H1 (cell line): ENCODE results near the gene ASB6. TPM values are rescaled to one million over a fixed set of nuclear protein-coding genes. Genes with fewer than 3 reads are reported as not detected.
A peak's percentile ranks its signal among the peaks of the same experiment; 100 is the strongest.

Source experiments
- CTCF ChIA-PET: fragments of 300-600 bp; sonication (Branson Sonifier 250); formaldehyde crosslinking; loops from one replicate; lab custom pipeline; 2021; ENCODE audit not compliant: partially characterized antibody; lab: Charles Lee
- POLR2A ChIA-PET: fragments of 300-600 bp; sonication (Branson Sonifier 250); formaldehyde crosslinking; loops from one replicate; lab custom pipeline; 2021; ENCODE audit warnings: inconsistent platforms; ENCODE audit not compliant: partially characterized antibody; lab: Charles Lee
- DNase-seq, 2 experiments: peaks; one replicate each; pipeline versions ENCODE4 v3.0.0 to v3.0.0-alpha.2; 2010 to 2022; ENCODE audit warnings: low spot score in 2 of 2, low read depth in 1 of 2, mixed read lengths in 1 of 2
- FAIRE-seq: peaks from 2 replicates; lab custom pipeline; 2011; peaks lifted over from hg19 to GRCh38; lab: Jason Lieb, UNC
- H2AFZ ChIP-seq: 2 replicates; pipeline ENCODE4 v1.8.1; 2012; ENCODE audit warnings: low read length, inconsistent platforms
- H2AK5ac ChIP-seq: 2 replicates; pipeline ENCODE4 v1.6.1; 2013; ENCODE audit warnings: low read depth, low read length
- H2BK120ac ChIP-seq: replicated peaks from 2 replicates; pipeline ENCODE3; 2013; ENCODE audit warnings: low read depth, low read length, inconsistent platforms
- H2BK12ac ChIP-seq: 2 replicates; pipeline ENCODE4 v1.6.1; 2013; ENCODE audit warnings: low read depth, low read length
- H2BK15ac ChIP-seq: 2 replicates; pipeline ENCODE4 v1.6.1; 2013; ENCODE audit warnings: low read length
- H2BK20ac ChIP-seq: 2 replicates; pipeline ENCODE4 v1.6.1; 2013; ENCODE audit warnings: low read length
- H2BK5ac ChIP-seq: 2 replicates; pipeline ENCODE4 v1.6.1; 2013; ENCODE audit warnings: low read depth, low read length
- H3K14ac ChIP-seq: 2 replicates; pipeline ENCODE4 v1.6.1; 2013; ENCODE audit warnings: inconsistent platforms; ENCODE audit not compliant: insufficient read length
- H3K18ac ChIP-seq: 2 replicates; pipeline ENCODE4 v1.6.1; 2013; ENCODE audit warnings: low read length; ENCODE audit errors: extremely low read depth
- H3K23ac ChIP-seq: 2 replicates; pipeline ENCODE4 v1.6.1; 2013; ENCODE audit warnings: inconsistent platforms; ENCODE audit not compliant: insufficient read length
- H3K23me2 ChIP-seq: 2 replicates; pipeline ENCODE4 v1.6.1; 2013; ENCODE audit warnings: low read depth, low read length
- H3K27ac ChIP-seq: 2 replicates; pipeline ENCODE4 v1.6.1; 2011; ENCODE audit warnings: low read depth, low read length, inconsistent platforms
- H3K27me3 ChIP-seq, 4 experiments: replicated peaks in 1 of 4; 1 replicate in 1 of 4; 2 replicates in 3 of 4; pipeline versions ENCODE4 v1.6.1 to v1.8.1; 2011 to 2013; ENCODE audit warnings: low read length in 3 of 4, mild to moderate bottlenecking in 3 of 4, inconsistent platforms in 2 of 4, mixed read lengths in 2 of 4, moderate library complexity in 1 of 4; ENCODE audit not compliant: control insufficient read depth in 3 of 4, insufficient read depth in 3 of 4; ENCODE audit errors: extremely low read depth in 1 of 4
- H3K36me3 ChIP-seq, 4 experiments: 2 replicates each; pipeline versions ENCODE4 v1.6.1 to v1.8.1; 2011 to 2013; ENCODE audit warnings: mild to moderate bottlenecking in 4 of 4, low read length in 3 of 4, moderate library complexity in 2 of 4, control low read depth in 1 of 4, inconsistent platforms in 1 of 4; ENCODE audit not compliant: insufficient read depth in 4 of 4, control insufficient read depth in 2 of 4
- H3K4ac ChIP-seq: replicated peaks from 2 replicates; pipeline ENCODE3; 2013; ENCODE audit warnings: low read length, low read depth, mixed read lengths, inconsistent platforms; ENCODE audit not compliant: insufficient read length
- H3K4me1 ChIP-seq, 4 experiments: replicated peaks in 1 of 4; 1 replicate in 1 of 4; 2 replicates in 3 of 4; pipeline versions ENCODE4 v1.6.1 to v1.8.1; 2011 to 2013; ENCODE audit warnings: low read length in 3 of 4, inconsistent platforms in 2 of 4, mixed read lengths in 1 of 4; ENCODE audit not compliant: insufficient read depth in 4 of 4, control insufficient read depth in 3 of 4
- H3K4me2 ChIP-seq, 2 experiments: 2 replicates each; pipeline versions ENCODE4 v1.6.1 to v1.8.1; 2011 to 2013; ENCODE audit warnings: low read depth in 2 of 2, low read length in 2 of 2, control low read depth in 1 of 2, inconsistent platforms in 1 of 2, mild to moderate bottlenecking in 1 of 2; ENCODE audit not compliant: insufficient read depth in 1 of 2
- H3K4me3 ChIP-seq, 4 experiments: fragments of 200-600, 300-600 bp in 1 of 4; sonication (generic), shearing (Covaris generic), sonication (Bioruptor Twin) in 1 of 4; 2 replicates each; pipeline versions ENCODE4 v1.5.1 to v1.8.1; 2011 to 2016; ENCODE audit warnings: low read length in 4 of 4, low read depth in 3 of 4, control low read depth in 2 of 4, inconsistent platforms in 2 of 4, mild to moderate bottlenecking in 2 of 4, mixed read lengths in 1 of 4, moderate library complexity in 1 of 4; ENCODE audit not compliant: insufficient read depth in 2 of 4; ENCODE audit errors: extremely low read depth in 1 of 4
- H3K56ac ChIP-seq: replicated peaks from 2 replicates; pipeline ENCODE3; 2013; ENCODE audit warnings: low read depth, mild to moderate bottlenecking, mixed read lengths, low read length, inconsistent platforms; ENCODE audit not compliant: insufficient read length
- H3K79me1 ChIP-seq: 2 replicates; pipeline ENCODE4 v1.6.1; 2013; ENCODE audit warnings: low read depth, low read length, control low read depth
- H3K79me2 ChIP-seq, 2 experiments: 2 replicates each; pipeline versions ENCODE4 v1.6.1 to v1.8.1; 2012 to 2013; ENCODE audit warnings: low read length in 2 of 2, mild to moderate bottlenecking in 2 of 2, inconsistent platforms in 1 of 2; ENCODE audit not compliant: insufficient read depth in 2 of 2, control insufficient read depth in 1 of 2
- H3K9ac ChIP-seq, 4 experiments: replicated peaks in 1 of 4; 1 replicate in 1 of 4; 2 replicates in 3 of 4; pipeline versions ENCODE4 v1.6.1 to v1.8.1; 2011 to 2013; ENCODE audit warnings: low read depth in 3 of 4, low read length in 3 of 4, control low read depth in 2 of 4, mild to moderate bottlenecking in 2 of 4, moderate library complexity in 2 of 4, inconsistent platforms in 1 of 4; ENCODE audit errors: extremely low read depth in 1 of 4
- H3K9me3 ChIP-seq, 2 experiments: 2 replicates each; pipeline versions ENCODE4 v1.6.1 to v1.8.1; 2012 to 2013; ENCODE audit warnings: mild to moderate bottlenecking in 2 of 2, moderate library complexity in 2 of 2, control low read depth in 1 of 2, inconsistent platforms in 1 of 2, low read depth in 1 of 2, low read length in 1 of 2, mixed read lengths in 1 of 2; ENCODE audit not compliant: insufficient read depth in 2 of 2
- H4K20me1 ChIP-seq, 2 experiments: replicated peaks in 1 of 2; 2 replicates each; pipeline versions ENCODE3 to v1.8.1; 2011 to 2013; ENCODE audit warnings: inconsistent platforms in 2 of 2, low read length in 2 of 2, mild to moderate bottlenecking in 1 of 2; ENCODE audit not compliant: insufficient read depth in 2 of 2, control insufficient read depth in 1 of 2
- H4K5ac ChIP-seq: 2 replicates; pipeline ENCODE4 v1.6.1; 2013; ENCODE audit warnings: low read length, low read depth, mixed read lengths, inconsistent platforms; ENCODE audit not compliant: insufficient read length
- H4K8ac ChIP-seq: 2 replicates; pipeline ENCODE4 v1.8.0; 2013; ENCODE audit warnings: mild to moderate bottlenecking, moderate library complexity, low read length, inconsistent platforms; ENCODE audit not compliant: insufficient read depth; ENCODE audit errors: extremely low read depth
- H4K91ac ChIP-seq: replicated peaks from 2 replicates; pipeline ENCODE3; 2013; ENCODE audit warnings: low read length, mixed read lengths, inconsistent platforms; ENCODE audit not compliant: insufficient read length
- ATF2 ChIP-seq: IDR thresholded peaks from 2 replicates; pipeline ENCODE4 v1.6.1; 2012; ENCODE audit warnings: low read length, inconsistent platforms
- BCL11A ChIP-seq, 2 experiments: IDR thresholded peaks; one replicate each; pipeline ENCODE4 v1.6.1; 2011; ENCODE audit warnings: low read depth in 2 of 2, low read length in 2 of 2, mild to moderate bottlenecking in 2 of 2
- CHD2 ChIP-seq: IDR thresholded peaks from 2 replicates; pipeline ENCODE4 v1.6.1; 2012; ENCODE audit warnings: low read length, improper control_type of control experiment
- POLR2A ChIP-seq, 2 experiments: IDR thresholded peaks; 1 replicate in 1 of 2; 2 replicates in 1 of 2; pipeline ENCODE4 v1.6.1; 2011; ENCODE audit warnings: low read depth in 2 of 2, low read length in 2 of 2, mild to moderate bottlenecking in 2 of 2; ENCODE audit errors: control extremely low read depth in 1 of 2
- RBBP5 ChIP-seq: IDR thresholded peaks from 2 replicates; pipeline ENCODE4 v1.7.1; 2012; ENCODE audit warnings: low read depth, mild to moderate bottlenecking, inconsistent platforms, low read length, moderate library complexity, borderline replicate concordance
- RNF2 ChIP-seq: fragments of 200-900, 300-1000 bp; sonication (generic); IDR thresholded peaks from 2 replicates; pipeline ENCODE4 v1.7.1; 2016; ENCODE audit warnings: borderline replicate concordance, low read depth, mild to moderate bottlenecking, antibody characterized with exemption, low read length; ENCODE audit not compliant: poor library complexity, severe bottlenecking; ENCODE audit errors: missing control alignments
- RXRA ChIP-seq: IDR thresholded peaks from 2 replicates; pipeline ENCODE4 v1.6.1; 2011; ENCODE audit warnings: low read depth, mild to moderate bottlenecking, low read length, moderate library complexity; ENCODE audit not compliant: insufficient read depth
- SUZ12 ChIP-seq: fragments of 200-600 bp; sonication (generic); IDR thresholded peaks from 2 replicates; pipeline ENCODE4 v1.6.1; 2012; ENCODE audit warnings: mild to moderate bottlenecking, inconsistent platforms, low read length, moderate library complexity, mixed read lengths
- WGBS, 2 experiments: shearing (Covaris generic) in 1 of 2; methylation state at CpG; one replicate each; pipeline versions ENCODE4 v1.1.6 to v1.1.7; 2013 to 2015; ENCODE audit warnings: low lambda C conversion rate in 2 of 2, mixed read lengths in 2 of 2, inconsistent platforms in 1 of 2, low coverage in 1 of 2, missing lambda C conversion rate in 1 of 2; ENCODE audit not compliant: insufficient replicate concordance in 2 of 2, insufficient coverage in 1 of 2, insufficient read length in 1 of 2; ENCODE audit errors: extremely low coverage in 1 of 2, missing lambda C conversion rate in 1 of 2; 5-methylcytosine and 5-hydroxymethylcytosine counted together
- polyA plus RNA-seq, 7 experiments: library from polyadenylated mRNA; depleted of rRNA in 3 of 7; stranded (reverse) in 5 of 7; unstranded in 2 of 7; fragments of >200 nt in 5 of 7; fragments of 200-250 nt in 2 of 7; gene quantifications; 1 replicate in 5 of 7; 2 replicates in 1 of 7; 4 replicates in 1 of 7; pipeline versions ENCODE4 v1.2.1 to v1.2.3, GENCODE V29; 2011 to 2013; ENCODE audit warnings: missing spikeins in 2 of 7, mixed read lengths in 2 of 7
- total RNA-seq: library from RNA; stranded (reverse); fragmentation: NEBNext Ultra II Directional; extraction: Animal tissue kit (Norgen Biotek cat#: 25700); gene quantifications from 2 replicates; pipeline ENCODE4 v1.2.1, GENCODE V29; 2021

ASB6 gene
- total and polyA plus RNA-seq, 2 of the 8 experiments (the other 6 are each of a cell fraction or from before 2014, with no cell fraction given), result 14.0 to 17.3 TPM

DNA sequence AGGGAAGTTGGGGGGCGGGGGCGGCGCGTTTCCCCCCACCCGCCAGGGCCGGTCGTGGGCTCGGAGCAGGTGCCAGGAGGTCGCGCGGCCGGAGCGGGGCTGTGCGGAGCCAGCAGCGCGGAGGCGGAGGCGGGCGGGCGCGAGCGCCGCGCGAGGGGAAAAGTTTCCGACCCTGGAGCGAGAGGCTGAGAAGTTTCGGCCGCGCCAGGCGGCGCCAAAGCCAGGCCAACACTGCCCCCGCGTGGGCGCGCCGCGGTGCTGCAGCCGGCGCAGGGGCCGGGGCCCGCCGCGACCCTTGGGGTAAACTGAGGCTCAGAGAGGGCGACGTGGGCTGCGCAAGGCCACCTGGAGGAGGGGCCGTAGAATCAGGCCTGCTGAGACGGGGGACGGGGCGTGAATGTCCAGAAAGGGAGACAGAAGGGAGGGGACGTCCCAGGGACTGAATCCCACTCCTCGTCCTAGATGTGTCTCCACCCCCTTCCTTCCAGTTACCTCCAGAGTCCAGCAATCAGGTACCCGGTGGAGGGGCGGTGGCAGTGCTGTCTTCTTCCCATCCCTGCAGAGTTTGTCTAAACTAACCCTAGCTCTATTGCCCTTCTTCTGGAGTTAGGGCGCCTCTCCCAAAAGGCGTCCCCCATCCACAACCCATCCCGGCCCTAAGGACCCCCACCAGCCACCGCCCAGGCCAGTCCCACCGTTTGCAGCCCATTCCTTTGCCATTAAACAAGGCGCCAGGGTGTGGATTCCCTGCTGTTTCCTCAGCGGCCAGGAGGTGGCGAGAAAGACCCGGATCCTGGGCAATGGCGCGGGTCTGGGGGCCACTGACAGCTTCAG, 31.3 kb downstream of the ASB6 start:
- H2BK5ac ChIP-seq, result peak overlapping the region; percentile 73; the same call in 1 of the 2 replicates
- H3K4me1 ChIP-seq, result peaks cover 0 to 21% (median 10%) of the 10 kb centered on the region in 4 experiments; a peak in 6 of 7 replicates
- DNase-seq (peak in 1 of 2 experiments; percentile 96), FAIRE-seq (no peak)
- peak overlapping the region; percentile 35; the same call in 1 of the 2 replicates for H2BK12ac ChIP-seq
- peak overlapping the region; percentile 99; the same call in 1 of the 2 replicates for H2BK15ac ChIP-seq
- H3K4me2 ChIP-seq, result peak overlapping the region; percentile 11 to 92
- no peak overlapping the region for H4K5ac ChIP-seq
- H3K23ac ChIP-seq, result no peak overlapping the region
- no peak overlapping the region for H3K14ac ChIP-seq
- no peak overlapping the region for H3K56ac ChIP-seq
- ChIA-PET CTCF (interaction anchor here (0.7 to 6.2 kb wide), 39 partner anchors 10 to 479 kb away, joined by 3 to 71 read pairs (median 4); partner anchors contain the start of genes C9orf50 and NTMT1), POLR2A (interaction anchor here (0.8 to 1.1 kb wide), 3 partner anchors 117 to 472 kb away, joined by 3 to 6 read pairs (median 3); no protein-coding TSS in a partner anchor)
- H3K27me3 ChIP-seq, result peaks cover 0 to 7% (median 4%) of the 10 kb centered on the region in 4 experiments; a peak in 5 of 7 replicates
- H4K20me1 ChIP-seq, result no peaks in the 10 kb centered on the region
- no peaks in the 10 kb centered on the region for H3K79me1 ChIP-seq
- H3K4ac ChIP-seq, result no peak overlapping the region
- peak overlapping the region; percentile 74; the same call in 1 of the 2 replicates for H2AFZ ChIP-seq
- peak overlapping the region; percentile 60 for H3K18ac ChIP-seq
- peak overlapping the region; percentile 29 to 91 (median 63) for H3K4me3 ChIP-seq
- no peak overlapping the region for H2BK120ac ChIP-seq
- H4K8ac ChIP-seq, result peak overlapping the region; percentile 29; the same call in 1 of the 2 replicates
- peak overlapping the region; percentile 93 for H4K91ac ChIP-seq
- H3K23me2 ChIP-seq, result peaks cover 8% of the 10 kb centered on the region; the same call in 1 of the 2 replicates
- 1% methylated on average over 15 of the region's 66 CpGs; no CpG with 5 or more reads in 1 of the 2 experiments for WGBS, 2 experiments
- H2BK20ac ChIP-seq, result peak overlapping the region; percentile 55; the same call in 1 of the 2 replicates
- H3K36me3 ChIP-seq, result no peaks in the 10 kb centered on the region
- no peaks in the 10 kb centered on the region for H3K79me2 ChIP-seq
- no peaks in the 10 kb centered on the region for H3K9me3 ChIP-seq
- H2AK5ac ChIP-seq, result no peak overlapping the region
- no peak overlapping the region for H3K9ac ChIP-seq
- no peak overlapping the region for H3K27ac ChIP-seq
- no peak for TF ChIP-seq RXRA
- TF ChIP-seq RBBP5, result no peak; the same call in 1 of the 2 replicates
- no peak for TF ChIP-seq POLR2A (IDR thresholded peaks at IDR 0.05; ENCODE audit: control extremely low read depth in 1 of 2, low read depth in 2 of 2, low read length in 2 of 2)
- peak; percentile 37; the same call in 1 of the 2 replicates for TF ChIP-seq SUZ12
- no peak for TF ChIP-seq RNF2
- 0 out of 2 replicates have a peak, but pooled peaks have one; percentile 45 for TF ChIP-seq ATF2
- no peak for TF ChIP-seq BCL11A (IDR thresholded peaks at IDR 0.05; ENCODE audit: low read depth in 2 of 2, low read length in 2 of 2)
- no peak for TF ChIP-seq CHD2
